EL (cell line): Measurements from ENCODE around the gene IRAG1.

Experiments
- DNase-seq: peaks from one replicate; pipeline ENCODE4 v3.0.0-alpha.2; 2016

The IRAG1 gene

DNA sequence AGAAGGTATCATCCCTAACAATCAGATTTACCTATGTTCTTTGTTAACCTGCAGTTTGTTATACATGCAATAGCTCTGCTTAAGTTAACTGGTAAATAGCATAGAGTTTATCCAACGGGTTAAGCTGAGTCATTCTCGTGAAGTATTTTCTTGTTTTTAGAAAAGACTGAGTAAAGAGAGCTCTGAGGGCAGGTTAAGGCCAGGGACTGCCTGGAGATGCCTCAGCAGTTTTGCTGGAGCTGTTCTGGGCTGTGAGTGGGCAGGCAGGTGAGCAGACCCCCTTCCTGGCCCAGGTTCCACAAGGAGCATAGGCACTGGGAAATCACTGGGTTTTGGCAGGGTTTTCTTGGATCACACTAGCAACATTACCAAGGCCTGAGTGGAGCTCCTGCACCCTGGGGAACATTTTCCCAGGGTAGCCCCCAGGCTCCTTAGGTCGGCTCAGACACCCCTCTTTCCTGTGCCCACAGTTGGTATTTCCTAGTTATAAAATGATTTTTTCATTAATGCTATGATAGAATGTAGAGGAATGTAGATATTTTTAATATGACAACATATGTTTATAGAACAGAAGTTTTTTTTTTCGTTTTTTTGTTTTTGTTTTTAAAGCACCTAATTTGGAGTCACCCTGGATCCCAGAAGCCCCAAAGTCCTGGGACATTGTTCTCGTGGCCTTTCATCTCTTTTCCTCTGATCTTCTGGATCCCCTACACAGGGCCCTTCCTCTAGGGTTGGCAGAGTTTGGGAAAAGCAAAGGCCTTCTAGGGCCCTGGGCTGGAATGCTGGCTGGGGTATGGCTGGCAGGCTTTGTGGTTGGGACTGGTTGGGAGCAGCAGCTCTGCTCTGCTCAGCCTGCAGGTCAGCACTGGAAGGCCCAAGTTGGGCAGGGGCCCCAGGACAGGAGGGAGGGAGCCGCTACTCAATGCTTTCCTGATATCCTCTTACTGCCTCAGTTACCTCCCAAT is 26.7 kb downstream of the IRAG1 start:
- peak; percentile 68 for DNase-seq

DNA sequence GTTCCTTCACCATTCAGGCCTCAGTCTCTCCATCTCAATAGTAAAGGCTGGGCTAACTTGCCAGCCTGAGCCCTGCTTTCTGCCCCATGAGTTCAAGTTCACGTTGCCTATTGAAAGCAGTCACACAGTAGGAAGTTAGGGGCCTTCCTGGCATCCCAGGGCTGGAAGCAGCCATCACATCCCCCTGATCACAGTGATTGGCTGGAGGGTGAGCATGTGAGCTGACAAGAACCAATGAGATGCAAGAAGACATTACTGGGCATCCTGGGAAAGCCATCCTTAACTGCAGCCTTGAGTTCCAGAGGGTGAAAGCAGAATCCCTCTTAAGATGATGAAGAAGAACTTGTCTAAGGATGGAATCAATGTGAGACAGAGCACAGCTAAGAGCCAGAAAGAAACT is 29.1 kb downstream of the IRAG1 start:
- no peak for DNase-seq

DNA sequence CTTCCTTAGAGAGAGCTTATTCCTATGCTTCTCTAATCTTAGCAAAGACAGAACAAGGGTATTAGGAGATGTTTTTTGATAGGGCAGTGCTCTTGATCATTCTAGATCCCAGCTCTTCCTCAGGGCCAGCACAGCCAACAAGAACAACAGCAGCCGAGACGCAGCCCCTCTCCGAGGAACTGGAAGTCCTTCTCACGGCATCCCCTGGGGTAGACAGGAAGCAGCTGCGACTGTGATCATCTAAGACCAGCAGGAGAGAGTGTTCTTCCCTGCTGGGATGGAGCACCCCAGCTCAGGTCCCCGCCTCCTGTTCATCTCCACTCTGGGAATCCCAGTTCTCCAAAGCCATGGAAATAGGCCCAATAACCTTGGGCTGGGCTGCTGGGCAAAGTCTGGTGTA is 29.6 kb downstream of the IRAG1 start:
- no peak for DNase-seq

DNA sequence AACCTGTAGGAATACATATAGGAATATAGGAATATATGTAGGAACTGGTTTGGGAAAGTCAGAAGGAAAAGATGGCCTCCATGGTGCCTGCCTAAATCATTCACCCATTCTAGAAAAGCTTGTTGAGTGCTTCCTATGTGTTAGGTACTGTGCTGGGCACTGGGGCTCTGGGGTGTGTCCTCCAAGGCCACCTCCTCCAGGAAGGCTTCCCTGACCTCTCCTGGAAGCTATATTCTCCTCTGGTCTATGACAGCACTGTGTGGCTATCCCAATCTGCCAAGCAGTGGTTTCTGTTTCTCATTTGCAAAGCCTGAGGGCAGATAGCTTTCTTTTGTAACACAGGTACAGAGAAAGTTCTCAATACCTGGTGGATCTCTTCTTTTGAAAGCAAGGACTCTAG is 30.2 kb downstream of the IRAG1 start:
- no peak for DNase-seq

DNA sequence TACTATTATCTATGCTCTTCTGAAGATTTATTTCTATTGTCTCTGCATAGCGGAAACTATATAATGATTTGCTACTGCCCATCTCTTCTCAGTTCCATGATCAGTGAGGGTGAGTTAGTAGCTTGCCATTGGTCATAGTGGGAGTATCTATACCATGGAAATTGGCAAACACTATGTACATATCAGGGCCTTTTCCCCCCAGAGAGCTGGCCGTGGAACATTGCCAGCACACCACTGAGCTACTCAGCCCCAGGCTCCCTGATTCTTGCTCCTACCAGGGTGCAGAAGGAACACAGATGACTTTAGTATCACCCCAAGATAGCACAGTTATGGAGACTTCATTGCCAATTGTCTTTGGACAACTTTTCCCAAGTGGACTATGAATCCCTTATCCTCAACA is 33.2 kb downstream of the IRAG1 start:
- DNase-seq = no peak

DNA sequence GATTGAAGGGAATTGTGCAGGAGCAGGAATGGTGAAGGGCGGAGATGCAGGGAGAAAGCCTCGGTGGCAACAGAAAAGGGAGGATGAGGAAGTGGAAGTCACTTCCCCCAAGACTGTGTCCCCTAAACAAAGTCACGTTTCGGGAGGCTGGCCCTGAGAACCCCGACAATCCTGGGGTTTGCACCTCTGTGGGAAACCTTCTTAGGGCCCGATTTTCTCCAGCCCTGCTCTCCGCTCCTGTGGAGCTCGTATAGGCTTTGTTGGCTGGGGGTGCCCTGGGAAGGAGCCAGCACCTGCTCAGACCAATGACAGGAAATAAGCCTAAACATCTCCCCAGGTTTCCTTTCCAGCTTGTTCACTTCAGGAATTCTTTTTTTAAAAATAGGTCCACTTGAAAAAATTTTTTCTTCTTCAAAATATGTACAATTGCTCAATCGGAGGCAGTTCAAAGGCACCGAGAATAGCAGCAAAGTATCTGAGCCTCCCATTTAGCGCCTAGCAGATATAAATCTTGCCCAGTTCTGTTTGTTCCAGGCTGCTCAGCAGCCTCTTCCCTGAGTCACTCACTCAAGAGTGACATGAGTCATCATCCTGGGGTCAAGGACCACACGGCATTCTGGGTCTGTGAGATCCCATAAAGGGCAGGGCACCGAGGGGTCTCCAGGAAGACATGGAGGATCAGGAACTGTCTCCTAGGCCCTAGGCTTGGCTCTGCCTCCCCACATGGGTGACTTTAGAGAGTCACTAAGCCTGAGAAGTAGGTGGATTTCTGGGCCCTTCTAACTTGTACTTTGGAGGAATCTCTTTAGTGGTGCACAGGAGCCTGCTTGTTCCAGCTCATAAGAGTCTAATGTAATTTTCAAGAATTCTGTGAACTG is 34.0 kb downstream of the IRAG1 start:
- DNase-seq = peak; percentile 95

DNA sequence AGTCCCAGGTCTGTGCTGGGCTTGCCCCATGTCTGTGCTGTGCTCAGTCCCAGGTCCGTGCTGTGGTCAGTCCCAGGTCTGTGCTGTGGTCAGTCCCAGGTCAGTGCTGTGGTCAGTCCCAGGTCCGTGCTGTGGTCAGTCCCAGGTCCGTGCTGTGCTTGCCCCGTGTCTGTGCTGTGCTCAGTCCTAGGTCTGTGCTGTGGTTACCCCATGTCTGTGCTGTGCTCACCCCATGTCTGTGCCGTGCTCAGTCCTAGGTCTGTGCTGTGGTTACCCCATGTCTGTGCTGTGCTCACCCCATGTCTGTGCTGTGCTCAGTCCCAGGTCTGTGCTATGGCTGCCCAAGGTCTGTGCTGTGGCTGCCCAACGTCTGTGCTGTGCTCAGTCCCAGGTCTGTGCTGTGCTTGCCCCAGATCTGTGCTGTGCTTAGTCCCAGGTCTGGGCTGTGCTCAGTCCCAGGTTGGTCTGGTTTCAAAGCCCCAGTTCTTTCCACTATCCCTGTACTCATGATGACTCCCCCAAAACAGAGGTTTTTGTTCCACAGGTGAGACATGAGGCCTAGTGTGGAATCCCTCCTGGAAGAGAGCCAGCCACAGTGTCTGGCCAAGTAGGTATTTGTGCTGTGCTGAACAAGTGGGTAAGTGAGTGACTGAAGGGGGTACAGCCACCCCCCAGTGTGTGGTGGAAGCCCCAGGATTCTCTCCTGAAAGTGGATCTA is 34.8 kb downstream of the IRAG1 start:
- no peak for DNase-seq

DNA sequence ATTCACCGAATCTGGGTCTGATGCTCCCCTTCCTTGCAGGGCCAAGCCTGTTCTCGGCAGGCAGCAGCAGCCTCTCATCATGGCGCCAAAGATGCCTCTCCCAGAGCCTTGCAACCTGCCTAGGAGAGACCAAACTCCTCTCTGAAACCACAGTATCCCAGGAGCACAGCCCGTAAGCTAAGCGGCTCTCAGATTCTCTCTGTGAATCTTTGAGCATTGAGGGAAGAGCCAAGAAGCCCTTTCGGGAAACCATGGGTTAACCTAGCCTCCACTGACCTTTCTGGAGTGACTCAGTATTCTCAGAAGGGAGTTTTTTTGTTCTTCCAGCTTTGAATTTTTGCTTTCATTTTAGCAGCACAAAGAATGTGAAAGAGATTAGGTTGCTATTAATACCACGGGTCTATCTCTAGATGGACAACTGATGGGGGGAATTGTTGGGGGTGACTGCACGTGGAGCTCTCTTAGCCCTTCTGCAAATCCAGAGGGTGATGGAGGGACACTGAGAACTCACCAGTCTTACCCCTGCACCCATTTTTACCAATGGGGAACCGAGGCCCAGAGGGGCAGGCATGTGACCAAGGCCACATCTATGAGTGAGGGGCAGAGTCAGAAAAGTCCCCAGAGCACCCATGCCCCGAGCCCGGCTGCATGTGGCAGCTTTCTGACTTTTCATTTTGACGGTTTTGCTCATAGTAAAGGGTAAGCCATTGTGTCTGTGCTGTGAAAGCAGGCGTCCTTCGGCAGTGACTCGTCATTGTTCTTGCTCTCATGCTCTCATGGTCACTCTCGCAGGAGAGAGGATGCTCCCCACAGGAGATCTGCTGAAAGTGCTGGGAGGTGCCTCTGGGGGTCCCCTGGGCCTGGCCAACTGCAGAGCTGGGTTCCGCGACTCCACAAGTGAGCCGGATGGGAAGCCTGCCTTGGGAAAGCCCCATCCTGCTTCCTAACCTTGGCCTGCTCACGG is 36.0 kb downstream of the IRAG1 start:
- DNase-seq = peak; percentile 77

DNA sequence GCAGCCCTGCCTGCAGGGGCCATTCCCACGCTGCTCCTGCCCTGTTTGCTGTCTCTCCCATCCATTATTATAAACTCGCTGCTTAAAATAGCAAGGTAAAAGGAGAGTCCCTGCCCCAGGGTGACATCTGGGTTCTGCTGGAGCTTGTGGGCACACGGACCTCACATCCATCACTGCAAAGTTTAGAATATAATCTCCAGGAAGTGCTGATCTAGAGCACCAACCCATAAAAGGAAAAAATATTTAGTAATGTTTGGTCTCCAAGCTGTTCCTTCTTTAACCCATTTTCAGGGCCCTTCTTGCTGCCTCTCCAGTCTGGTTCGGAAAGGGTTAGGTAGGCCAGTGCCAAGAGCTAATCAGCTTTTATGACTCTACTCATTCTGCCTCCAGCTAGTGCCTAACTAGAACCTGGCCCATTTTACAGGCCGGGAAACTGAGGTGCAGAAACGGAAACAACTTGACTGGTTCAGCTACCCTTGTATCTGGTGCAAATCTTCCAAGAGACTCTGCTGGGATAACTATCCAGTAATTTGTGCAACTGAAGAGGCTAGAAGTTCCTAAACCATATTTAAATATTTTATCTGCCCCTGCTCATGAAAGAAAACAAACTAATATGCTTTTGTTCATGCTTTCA is 37.5 kb downstream of the IRAG1 start:
- DNase-seq = no peak

DNA sequence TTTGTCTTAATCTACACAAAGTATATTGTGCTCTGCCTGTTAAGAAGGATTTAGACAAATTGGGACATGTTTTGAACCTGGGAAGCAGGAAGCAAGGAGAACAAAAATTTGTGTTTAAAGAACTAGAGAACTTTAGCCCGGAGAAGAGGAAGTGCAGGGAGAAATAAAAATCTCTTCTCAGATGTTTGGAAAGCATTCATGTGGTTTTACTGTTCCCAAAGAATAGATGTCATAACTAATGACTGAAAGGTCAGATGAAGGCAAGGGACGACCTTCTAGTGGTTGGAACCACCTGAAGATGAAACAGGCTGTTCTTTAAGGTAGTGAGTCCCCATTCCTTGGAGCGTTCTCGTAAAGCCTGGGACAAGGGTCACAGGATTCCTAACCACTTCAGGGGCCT is 38.3 kb downstream of the IRAG1 start:
- DNase-seq = no peak

DNA sequence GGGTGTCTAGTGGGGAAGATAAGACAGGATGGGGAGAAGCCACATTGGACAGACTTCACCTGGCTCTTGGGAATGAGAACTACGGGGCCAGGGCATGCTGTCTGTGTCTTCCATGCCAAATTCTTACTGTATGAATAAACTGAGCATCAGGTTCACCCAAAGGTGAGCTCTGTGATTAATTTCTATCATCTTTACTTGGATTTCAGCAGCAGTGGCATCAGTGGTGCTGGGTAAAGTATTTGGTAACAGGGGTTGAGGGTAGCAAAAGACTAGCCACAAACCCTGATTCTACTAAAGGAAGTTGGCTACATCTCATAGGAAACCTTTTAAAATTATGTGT is 38.8 kb downstream of the IRAG1 start:
- DNase-seq = no peak

DNA sequence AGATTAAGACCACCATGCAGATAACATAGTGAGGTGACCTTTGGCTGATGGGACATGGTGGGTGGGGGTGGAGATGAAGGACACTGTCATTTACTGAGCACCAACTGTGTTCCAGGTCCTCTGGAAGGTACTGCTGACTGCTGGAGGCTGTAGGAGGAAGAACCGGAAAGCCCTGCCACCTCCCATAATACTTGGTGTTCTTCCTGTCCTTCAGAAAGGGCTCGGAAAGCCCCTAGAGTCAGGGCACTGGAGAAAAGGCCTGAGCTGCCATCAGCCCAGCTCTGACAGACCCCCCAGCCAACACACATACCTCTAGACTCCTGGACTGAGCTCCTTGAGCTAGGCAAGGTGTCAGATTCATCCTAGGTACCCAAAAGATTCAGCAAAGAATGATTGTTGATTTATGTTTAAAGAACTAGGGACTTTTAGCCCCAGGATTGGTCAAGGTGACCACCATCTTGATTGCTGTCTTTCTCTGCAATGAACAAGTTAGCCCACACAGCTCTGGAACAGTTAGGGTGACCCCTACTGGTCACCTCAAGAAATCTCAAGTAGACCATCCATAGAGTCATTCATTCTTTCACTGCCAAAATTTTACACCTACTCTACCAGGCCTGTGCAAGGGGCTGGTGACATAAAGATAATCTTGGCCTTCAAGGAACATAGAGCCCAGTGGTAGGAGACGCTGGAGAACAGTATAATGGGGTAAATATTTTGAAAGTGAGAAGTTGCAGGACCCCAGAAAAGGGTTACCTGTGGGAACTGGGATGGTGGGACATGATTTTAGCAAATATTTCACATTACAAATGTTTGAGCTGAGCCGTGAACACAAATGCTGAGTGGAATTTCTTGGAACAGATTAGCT is 39.4 kb downstream of the IRAG1 start:
- peak; percentile 56 for DNase-seq

DNA sequence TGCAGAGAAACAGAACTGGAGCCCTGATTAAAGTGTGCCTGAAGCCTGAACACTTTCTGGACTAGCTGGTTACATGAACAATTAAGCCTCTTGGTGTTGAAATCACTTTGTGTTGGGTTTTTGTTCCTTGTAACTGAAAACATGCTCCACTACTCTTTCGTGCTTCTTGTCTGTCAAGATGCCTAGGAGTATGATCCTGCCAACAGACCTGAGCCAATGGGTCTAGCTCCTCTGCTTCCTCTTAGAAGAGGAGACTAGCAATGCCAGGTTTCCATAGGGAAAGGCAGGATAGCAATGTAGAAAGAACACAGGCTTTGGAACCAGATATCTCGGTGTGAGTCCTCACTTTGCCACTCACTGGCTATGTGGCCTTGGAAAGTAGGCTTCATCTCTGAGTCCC is 40.3 kb downstream of the IRAG1 start:
- DNase-seq = no peak

DNA sequence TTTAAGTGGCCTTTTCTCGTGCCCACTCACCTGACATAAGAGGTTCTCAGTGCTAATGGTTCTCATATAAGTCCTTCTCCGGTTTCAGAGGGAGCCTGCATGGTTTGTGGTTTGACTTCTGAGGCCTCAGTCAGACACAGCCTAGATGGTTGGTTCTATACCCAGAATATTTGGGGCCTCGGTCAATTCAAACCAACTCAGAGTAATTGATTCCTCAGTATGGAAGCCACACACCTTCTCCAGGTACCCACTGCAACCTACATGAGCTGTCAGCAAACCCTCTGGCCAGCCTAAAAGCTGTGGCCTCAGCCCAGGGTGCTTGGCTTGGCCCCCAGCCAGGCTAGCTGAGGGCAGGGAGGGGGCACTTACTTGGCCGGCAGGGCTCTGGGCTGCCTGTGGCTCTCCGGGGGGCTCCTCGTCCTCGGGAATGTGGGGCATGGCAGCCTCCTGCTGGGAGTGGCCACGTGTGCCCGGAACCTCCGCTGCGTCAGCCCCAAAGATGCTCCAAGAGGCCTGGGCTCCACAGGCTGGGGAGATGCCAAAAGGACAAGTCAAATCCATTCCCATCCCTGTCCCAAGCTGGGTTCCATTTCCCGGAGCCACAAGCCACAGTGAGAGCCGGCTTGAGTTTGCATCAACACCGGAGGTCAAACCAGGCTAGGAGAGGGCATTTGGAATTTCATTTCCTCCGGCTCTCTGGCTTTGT is 41.7 kb downstream of the IRAG1 start:
- DNase-seq = no peak

DNA sequence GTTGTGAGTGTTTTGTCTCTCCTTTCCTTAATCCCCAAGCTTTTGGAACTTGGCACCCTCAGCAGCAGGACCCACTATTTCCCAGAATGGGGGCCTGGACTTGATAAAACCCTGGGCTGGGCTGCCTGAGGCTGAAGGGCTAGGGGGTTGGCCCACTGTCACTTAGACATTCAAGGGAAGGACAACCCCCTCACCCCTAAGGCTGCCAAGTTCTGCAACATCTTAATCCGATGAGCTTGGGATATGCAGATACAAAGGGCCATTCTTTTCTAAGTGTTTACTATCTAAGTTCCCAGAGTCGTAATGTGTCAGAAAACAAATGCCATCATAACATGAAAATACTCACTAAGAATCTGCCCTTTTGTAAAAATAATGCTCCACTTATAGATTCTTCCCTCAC is 42.9 kb downstream of the IRAG1 start:
- DNase-seq = no peak

DNA sequence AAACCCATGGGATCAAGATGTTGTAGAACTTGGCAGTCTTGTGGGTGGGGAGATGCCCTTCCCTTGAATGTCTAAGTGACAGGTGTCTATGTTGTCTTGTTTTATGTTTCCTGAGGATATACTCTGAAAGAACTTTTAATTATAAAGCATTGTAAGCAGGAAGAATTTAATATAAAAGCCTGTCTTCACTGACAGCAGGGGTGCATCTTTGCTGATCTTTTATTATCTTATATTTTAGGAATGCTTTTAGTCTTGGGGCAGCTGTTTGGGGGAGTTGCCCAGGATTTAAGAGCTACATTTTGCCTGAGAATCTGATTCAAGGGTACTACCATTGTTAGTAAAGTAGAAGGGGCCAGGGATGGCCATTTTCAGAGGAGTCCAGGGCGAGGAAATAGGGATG is 43.4 kb downstream of the IRAG1 start:
- no peak for DNase-seq

DNA sequence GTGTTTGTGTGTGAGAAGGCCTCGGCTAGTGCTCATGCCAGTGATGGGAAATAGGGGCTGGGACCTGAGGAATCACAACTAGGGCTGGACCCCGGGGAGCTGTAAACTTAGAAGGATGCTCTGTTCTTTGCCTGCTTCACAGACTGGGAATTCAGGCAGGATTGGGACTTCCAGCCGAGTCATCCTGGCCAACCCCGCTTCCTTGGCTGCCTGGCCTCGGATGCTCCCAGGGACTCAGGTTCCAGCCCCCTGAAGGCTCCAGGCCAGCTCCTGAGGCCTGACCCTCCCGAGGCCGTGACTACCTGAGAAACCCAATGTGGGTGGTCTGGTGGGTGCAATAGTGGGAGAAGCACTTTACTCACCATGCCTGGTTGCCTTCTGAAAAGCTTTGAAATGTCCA is 44.7 kb downstream of the IRAG1 start:
- DNase-seq = no peak

DNA sequence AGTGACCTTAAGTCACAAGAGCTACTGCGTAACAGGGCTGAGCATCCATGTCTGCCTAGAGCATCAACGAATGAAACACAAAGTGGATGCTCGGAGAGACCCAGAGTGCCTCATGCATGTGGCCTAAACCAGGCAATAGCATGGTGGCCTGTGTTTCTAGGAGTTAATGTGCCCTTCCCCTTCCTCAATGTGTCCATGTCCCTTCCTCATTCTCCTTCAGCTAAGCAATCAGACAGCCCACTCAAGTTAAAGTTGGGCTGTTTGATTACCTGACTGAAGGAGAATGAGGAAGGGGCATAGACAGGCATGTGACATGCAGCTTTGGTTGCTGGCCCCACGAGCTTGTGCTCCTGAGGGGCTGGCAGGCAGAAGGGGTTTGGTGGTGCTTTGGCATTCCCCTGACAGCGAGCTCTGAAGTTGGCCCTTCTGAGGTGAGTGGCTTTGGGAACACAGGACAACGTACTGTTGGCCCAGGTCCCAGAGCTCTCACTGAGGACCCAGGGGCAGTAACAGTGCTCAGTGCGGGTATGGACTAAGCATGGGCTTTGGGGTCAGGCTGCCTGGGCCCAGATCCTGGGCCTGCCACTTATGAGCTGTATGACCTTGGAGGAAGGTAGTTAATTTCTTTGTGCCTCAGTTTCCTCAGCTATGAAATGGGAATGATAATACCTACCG is 46.7 kb downstream of the IRAG1 start:
- no peak for DNase-seq

DNA sequence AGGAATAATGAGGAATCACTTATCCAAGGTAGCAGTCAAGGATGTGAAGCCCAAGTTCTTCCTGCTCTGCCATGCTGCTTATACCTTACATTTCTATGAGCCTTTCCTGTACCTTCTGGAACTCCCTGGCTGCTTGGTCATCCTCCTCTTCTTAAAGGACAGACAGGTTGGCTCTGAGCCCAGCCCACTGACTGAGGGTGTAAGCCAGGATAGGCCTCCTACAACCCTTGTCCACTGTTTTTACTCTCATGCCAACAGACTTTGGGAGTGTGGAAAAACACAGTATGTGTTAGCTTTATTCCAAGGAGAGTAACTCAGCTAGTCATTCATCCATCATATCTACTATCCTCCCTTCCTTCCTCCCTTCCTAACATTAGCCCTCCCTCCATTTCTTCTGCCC is 47.5 kb downstream of the IRAG1 start:
- no peak for DNase-seq
